Femur (tissue), 1 donor: ENCODE measurements around the gene ADGRA1.
A peak's percentile ranks its signal among the peaks of the same experiment; 100 is the strongest.

Experiments used
- DNase-seq: peaks from one replicate; pipeline ENCODE4 v3.0.0-alpha.2; 2017

ADGRA1 gene

DNA sequence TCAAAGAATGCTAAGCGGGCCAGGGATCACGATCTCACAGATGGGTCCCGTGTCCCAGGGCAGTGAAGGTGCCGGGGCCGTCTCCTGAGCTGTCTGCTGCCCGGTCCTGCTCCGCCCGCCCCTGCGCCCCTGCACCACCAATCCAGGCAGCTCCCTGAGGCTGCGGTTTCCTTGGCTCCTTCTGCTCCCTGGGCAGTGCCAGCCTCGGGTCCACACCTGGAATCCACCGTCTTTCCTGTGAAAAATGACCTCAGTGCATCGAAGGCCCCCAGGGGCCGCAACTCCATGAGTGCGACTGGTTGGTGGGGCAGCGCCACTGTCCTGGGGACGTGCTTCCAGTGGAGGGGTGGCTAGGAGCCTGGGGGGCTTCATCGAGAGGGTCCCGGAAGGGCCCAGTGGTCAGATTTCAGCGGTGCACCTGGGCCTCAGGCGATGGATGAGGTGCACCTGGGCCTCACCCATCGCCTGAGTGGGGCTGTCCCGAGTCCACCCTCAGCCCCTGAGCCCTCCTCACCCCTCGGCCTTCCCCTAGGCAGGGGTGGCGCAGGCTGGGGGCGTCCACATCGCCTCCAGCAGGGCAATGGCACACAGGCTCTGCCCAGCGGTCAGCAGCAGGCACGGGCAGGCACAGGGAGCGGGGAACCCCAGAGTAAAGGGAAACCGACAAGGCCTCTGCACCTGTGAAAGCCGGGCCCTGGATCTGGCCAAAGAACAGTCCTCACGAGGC, 27.2 kb downstream of the ADGRA1 start:
- no peak for DNase-seq

DNA sequence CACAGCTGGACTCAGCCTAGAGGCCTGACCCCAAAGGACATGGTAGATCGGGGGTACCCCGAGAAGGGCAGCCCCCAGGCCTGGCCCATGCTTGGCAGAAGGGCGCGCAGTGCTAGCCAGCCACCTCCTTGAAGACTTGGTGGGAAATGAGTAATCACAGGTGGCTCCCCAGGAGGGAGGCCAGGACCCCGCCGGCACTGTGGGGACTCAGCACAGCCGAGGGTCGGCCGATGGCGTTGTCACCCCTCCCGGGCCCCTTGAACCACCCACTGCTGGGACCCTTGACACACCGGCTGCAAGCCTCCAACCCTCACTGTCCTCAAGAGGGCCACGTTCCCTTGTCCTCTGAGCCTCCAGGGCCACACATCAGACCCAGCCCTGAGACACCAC, 27.7 kb downstream of the ADGRA1 start:
- no peak for DNase-seq

DNA sequence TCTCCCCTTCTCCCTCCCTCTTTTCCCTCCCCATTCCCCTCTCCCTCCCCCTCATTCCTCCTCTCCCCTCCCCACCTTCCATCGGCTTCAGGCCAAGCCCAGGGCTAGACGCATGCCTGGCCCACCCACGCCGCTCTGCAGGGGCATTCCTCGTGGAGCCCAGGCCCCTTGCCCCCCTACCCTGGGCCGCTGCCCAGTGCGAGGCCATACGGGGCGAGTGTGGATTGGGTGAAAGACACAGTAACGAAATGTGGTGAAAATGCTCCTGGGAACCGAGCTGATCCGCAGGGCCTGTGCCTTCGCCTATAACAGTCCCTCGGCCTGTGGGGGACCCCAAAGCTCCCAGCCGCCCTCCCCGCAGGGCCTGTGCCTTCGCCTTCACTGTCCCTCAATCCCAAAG, 28.3 kb downstream of the ADGRA1 start:
- no peak for DNase-seq

DNA sequence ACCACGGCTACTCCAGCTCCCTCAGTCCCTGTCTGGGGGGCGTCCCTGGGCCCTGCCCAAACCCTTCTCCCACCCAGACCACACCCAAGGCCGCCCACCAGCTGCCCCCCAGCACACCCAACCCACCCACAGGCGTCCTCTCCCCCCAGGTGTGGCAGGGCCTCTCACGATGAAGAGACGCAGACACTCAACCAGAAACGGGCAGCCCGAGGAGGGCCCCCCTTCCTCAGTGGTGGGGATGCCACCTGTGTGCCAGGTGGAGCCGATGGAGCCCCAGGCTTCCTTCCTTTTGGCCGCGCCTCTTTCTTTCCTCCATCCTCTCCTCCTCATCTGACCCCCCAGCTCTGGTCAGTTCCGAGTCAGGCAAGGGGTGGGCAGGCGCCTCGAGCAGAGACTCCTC, 28.7 kb downstream of the ADGRA1 start:
- DNase-seq: no peak

DNA sequence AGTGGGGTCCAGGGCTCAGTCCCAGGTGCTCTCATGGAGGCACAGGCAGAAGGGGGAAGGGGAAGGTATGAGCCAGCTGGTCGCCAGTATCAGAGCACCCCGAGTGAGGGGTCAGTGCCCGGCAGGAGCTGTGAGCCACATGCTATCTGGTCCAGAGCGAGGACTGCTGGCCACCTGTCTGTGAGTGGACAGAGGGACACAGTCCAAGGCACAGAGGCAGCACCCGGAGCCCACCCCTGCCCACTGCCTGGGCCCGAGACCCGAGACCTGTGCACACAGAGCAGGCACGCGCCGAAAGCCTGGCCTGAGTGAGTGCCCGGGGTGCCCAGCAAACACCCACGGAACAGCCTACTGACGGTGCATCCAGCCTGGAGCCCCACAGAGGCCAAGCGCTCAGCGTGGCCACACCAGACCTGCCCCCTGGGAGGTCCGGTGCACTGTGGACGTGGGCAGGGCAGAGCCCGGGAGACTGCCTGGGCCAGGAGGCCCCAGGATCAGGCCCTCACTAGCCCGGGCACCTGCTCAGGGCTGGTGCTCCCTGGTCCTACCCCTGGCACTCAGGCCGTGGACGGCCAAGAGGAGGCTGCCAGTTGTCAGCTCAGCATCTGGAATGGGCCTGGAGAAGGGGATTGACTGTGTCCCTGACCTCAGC, 29.4 kb downstream of the ADGRA1 start:
- DNase-seq: no peak

DNA sequence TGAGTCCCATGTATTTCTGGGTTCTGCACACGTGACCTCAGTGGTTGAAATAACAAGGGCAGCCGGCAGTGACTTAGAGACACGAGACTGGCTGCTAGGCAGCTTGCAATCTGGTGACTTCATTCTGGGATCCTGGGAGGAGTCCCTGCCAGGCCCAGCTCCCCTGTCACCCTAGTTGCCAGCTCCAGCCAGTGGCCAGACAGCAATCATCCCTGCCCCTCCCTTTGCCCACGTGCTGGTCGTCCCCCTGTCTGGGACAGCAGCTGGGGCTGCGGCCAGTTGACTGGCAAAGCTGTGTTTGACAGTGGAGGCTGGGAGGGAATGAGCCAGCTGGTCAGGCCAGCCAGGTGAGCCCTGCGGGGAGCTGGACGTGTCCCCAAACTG, 30.0 kb downstream of the ADGRA1 start:
- DNase-seq: peak; percentile 61

DNA sequence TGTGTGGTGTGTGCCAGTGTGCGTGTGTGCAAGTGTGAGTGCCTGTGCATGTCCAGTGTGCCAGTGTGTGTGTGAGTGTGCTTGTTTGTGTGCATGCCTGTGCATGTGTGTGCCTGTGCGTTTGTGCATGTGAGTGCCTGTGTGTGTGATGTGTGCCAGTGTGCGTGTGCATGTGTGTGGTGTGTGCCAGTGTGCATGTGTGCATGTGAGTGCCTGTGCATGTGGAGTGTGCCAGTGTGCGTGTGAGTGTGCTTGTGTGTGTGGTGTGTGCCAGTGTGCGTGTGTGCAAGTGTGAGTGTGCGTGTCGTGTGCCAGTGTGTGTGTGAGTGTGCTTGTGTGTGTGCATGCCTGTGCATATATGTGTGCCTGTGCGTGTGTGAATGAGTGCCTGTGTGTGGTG, 33.8 kb downstream of the ADGRA1 start:
- no peak for DNase-seq

DNA sequence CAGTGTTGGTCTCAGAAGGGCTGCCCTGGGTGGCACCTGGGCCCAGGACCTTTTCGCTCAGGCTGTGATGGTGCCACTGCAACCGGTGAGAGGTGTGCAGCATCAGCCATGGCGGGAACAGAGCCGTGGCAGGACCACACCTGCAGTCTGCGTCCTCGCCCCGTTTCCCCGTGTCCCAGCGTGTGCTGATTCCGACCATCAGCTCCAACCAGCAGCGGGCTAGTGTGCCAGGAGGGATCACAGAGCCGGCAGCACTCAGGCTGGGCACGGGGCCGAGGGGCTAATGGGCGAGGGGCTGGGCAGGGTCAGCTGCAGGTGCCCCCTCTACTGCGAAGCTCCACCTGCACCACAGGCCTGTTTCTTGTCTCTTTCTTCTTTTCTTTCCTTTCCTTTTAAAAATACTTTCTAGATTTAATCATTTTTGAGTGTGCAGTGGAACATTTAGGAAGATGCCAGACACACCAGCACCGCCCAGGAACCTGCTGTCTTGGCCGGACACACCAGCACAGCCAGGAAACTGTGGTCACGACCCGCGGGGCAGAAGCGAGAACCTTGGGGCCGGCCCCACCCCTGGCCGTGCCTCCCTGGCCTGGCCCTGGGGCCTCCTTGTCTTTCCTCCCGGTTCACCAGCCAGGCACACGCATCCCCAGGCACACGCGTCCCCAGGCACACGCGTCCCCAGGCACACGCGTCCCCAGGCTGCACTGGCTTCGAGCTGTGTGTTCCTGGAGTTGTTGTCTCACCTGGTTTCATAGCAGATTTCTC, 34.6 kb downstream of the ADGRA1 start:
- DNase-seq: no peak

DNA sequence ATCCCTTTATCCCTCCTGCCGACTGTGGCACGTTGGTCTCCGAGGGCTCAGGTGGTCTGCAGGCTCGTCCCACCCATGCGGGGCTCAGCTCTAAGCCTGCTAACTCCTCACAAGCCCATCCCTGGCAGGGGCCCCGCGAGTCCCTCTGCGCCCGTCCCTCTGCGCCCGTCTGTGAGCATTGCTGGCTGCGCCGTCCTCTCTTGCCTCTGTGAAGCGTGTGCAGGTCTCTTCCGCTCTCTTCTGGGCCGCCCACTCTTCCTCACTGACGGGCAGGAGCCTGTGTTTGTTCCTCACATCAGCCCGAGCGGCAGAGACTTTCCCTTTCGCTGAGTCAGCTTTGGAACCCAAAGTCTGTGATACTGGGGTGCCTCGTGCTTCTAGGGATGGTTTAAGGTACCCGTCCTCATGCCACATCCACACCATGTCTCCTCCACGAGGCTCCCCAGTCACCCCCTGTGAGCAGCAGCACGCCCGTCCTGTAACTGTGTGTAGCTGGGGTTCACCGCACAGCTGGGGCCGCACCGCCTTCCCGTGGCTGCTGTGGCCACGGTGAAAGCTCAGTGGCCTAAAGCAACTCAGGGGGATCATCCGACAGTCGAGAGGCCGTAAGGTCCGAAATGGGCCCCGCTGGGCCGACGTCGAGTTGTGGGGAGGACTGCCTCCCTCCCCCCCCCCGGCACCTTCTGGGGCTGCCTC, 35.5 kb downstream of the ADGRA1 start:
- DNase-seq: no peak

DNA sequence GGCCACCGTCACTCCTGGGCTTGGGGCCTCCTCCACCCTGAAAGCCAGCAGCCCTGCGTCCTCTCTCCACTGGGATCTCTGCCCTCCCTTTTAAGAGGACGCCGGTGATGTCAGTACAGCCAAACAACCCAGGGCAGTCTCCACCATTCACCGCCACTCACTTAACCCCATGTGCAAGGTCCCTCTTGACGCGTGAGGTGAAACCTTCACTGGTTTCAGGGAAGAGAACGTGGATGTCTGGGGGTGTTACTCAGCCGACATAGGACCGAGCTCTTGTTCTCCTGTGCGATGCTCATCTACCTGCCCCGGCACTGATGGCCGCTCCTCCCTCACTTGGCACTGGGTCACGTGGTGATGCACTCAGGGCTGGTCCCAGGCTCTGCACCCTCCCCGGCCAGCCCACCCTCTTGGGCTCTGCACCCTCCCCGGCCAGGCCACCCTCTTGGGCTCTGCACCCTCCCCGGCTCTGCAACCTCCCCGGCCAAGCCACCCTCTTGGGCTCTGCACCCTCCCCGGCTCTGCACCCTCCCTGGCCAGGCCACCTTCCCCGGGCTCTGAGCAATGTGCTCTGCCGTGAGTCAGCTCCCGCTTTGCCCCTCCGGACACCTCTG, 36.1 kb downstream of the ADGRA1 start:
- DNase-seq: no peak

DNA sequence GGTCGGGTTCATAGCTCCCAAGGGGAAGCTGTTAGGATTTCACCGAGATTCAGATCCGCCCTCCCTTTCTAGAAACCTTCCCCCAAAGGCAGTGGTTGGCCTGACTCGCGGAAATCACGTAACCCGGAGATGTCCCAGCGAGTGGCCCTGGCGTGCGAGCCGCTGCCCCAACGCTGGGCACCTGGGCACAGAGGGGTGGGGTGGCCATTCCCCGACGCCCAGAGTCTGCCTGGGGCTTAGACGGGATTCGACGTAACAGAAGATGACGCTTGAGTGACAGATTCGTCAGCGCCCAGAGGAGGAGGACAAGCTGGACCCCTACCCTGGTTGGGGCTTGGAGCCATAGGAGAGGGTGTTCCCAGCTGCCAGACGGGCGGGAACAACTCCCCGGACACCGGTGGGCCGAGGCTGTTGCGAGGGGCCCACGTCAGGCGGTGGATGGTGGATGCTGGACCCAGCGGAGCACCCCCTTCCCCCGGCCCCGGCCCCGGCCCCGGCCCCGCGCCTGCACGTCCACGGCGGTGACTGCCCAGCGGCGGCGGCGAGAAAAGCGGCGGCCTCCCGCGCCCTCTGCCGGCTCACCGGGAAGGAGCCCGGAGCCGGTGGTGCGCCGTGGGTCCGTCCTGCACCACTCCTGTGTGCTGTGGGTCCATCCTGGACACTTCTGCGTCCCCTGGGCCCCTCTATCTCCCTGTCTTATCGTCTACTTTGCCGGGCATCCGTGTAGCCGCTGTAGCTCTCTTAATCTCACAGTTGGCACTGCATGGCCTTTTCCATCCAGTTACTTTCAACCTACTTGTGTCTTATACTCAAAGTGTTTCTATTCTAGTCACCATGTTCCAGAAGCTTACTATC, 36.9 kb downstream of the ADGRA1 start:
- DNase-seq: peak; percentile 61

DNA sequence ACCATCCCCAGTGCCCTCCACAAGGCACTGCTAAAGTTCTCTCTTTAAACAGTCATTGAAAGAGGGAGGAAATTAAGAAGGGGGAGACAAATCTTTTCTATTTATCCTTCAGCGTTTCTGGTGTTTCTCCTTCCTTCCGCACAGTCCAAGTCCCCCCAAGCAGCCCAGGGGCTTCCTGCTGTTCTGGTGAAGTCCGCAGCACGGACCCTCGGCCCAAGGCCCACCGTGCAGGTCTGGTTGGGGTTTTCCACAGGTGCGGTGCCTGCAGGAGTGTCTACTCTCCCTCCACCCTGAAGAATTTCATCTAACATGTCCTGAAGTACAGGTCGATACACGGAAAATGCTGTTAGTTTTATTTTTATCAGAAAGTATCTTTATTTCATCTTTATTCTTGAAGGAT, 38.2 kb downstream of the ADGRA1 start:
- DNase-seq: no peak

DNA sequence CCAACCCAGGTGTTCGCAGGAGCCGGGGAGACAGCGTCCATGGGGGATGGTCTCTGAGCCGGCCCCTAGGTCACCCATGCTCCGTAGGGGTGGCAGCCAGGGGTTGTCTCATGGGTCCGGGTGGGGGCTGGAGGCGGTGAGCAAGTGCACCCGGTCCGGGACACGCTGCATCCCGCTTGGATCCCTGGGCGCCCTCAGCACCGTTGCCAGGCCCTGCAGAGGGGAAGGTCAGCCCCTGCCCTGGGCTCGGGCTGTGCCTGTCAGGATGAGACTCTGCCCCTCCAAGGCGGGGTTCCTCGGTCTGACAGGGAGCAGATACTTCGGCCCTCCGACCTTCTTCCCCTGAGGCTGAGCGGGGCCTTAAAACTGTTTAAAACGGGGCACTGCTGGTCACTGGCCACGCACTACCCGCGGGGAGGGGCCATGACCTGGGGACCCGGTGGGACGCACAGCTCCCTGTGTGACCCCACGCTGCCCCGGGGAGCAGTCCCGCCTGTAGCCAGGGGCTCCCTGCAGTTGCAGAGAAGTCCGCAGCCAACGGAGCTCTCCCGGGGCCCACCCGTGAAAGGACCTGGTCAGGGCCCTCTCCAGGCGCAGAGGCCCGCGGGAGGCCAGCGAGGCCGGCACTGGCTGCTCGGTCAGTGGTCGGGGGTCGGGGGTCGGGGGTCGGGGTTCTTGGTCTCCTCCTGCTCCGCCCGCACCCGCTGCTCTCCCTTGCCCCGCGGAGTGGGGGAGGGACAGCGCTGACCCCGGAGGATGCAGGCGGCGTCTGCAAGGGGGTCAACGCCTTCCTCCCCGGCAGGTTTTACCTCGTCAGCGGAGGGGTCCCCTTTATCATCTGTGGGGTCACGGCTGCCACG, 38.9 kb downstream of the ADGRA1 start:
- no peak for DNase-seq

DNA sequence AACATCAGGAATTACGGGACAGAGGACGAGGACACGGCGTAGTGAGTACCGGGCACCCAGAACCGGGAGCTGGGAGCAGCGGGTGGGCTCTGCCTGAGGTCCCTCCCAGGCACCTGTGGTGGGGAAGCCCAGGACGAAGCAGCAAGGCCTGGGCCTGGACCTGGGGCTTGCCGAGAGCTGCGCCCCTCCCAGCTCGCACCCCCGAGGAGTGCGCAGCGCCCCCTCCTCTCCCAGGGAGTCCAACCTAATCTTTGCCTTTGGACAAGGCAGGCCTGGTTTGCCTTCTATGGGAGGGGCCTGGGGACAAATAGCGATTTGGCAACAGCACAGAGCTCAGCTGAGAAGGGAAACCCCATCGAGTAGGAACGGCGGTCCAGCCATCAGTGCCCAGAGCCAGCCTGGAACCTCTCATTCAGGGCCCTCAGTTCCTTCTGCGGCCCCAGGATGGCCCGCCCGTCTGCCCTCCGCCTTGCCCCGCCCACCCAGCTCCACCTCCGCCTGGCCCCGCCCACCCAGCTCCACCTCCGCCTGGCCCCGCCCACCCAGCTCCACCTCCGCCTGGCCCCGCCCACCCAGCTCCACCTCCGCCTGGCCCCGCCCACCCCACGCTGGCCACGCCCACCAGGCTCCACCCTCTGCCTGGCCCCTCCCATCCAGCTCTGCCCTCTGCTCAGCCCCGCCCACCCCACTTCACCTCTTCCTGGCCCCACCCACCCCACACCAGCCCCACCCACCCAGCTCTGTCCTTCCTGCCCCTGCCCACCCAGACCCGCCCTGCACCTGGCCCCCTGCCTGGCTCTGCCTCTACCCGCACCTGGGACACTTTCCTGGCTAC, 39.8 kb downstream of the ADGRA1 start:
- DNase-seq: no peak

DNA sequence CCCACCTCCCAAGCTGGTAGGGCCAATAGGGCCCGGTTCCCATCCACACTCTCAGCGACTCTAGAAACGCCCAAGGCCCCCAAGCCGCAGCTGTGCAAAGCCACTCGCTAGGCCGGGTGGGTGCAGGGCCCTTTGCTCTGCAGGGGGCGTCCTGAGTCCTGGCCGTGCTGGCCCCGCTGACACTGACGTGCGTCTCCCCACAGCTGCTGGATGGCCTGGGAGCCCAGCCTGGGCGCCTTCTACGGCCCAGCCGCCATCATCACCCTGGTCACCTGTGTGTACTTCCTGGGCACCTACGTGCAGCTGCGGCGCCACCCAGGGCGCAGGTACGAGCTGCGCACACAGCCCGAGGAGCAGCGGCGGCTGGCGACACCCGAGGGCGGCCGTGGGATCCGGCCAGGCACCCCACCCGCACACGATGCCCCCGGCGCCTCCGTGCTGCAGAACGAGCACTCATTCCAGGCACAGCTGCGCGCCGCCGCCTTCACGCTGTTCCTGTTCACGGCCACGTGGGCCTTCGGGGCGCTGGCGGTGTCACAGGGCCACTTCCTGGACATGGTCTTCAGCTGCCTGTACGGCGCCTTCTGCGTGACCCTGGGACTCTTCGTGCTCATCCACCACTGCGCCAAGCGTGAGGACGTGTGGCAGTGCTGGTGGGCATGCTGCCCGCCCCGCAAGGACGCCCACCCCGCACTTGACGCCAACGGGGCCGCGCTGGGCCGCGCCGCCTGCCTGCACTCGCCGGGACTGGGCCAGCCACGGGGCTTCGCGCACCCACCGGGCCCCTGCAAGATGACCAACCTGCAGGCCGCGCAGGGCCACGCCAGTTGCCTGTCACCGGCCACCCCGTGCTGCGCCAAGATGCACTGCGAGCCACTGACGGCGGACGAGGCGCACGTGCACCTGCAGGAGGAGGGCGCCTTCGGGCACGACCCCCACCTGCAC, 40.7 kb downstream of the ADGRA1 start:
- DNase-seq: peak; percentile 13

DNA sequence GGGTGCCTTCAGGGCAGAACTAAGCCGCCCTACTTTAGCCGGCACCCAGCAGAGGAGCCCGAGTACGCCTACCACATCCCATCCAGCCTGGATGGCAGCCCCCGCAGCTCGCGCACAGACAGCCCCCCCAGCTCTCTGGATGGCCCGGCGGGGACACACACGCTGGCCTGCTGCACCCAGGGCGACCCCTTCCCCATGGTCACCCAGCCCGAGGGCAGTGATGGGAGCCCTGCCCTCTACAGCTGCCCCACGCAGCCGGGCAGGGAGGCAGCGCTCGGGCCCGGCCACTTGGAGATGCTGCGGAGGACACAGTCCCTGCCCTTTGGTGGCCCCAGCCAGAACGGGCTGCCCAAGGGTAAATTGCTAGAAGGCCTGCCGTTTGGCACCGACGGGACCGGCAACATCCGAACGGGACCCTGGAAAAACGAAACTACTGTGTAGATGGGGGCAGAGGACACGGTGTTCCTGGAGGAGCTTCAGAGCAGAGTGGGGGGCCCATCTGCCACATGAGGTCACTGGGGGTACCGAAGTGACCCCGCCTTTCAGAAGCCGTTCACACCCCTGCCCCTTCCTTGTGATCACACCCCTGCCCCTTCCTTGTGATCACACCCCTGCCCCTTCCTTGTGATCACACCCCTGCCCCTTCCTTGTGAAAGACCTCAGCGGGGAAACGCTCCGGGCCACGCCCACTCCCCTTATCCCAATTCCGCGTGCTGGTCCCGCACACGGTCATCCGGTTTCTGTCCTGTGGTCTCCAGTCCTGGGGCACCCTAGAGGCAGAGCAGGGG, 41.5 kb downstream of the ADGRA1 start:
- DNase-seq: no peak

DNA sequence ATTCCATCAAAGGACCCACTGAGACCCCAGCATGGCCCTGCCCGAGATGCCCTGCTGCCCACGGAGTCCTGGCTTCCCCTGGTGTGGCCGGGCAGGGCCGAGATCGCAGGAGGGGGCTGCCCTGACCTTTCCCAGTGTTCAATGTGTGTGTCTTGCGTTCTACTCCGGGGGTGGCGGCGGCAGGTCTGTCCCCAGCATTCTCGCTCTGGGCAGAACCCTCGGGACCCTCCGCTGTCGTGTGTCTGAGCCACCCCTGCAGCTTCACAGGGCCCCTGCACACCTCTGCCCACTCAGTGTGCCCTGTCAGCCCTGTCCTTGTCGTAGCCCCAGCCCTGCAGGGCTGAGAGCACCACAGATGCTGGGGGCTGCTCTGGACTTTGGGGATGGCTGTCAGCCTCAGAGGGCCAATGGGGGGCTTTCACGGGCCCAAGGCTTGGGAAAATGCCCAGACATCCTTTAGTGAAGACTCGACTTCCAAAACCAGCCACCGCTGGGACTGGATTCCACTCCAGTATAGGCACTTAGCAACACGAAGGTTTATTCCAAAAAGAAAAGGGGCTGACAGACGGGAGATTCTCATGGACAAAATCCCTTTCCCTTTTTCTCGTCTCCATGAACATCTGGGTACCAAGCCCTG, 42.3 kb downstream of the ADGRA1 start:
- DNase-seq: no peak

DNA sequence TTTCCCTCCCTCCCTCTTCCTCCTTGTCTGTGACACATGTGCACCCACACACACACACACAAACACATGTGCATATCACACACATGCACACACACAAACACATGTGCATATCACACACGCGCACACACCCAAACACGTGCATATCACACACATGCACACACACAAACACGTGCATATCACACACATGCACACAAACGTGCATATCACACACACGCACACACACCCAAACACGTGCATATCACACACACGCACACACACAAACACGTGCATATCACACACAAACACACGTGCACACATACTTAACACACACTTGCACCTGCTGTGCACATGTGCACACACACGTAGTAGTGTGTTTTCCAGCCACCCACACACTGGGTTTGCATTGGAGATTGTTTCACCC, 42.9 kb downstream of the ADGRA1 start:
- no peak for DNase-seq
